Stimulated activated CD4-positive, alpha-beta T cell treated with anti-CD3 and anti-CD28 coated beads, TNF-alpha, amount 100 ng/mL, for 48 hours (primary cell): ENCODE measurements around the gene DGAT2L6.

ENCODE experiments used
- DNase-seq, 3 donors: peaks; one replicate each; pipeline ENCODE4 v3.0.0-alpha.2; 2020; ENCODE audit warnings: low read depth in 3 of 3

The DGAT2L6 gene

GRCh38 chrX:70176938-70177533, at the start of gene DGAT2L6:
Gene DGAT2L6 (plus strand): TSS chrX:70177483. CDS start chrX:70177583, 100 bp downstream.
- no peak for DNase-seq

GRCh38 chrX:70128071-70128470, 49.2 kb upstream of the DGAT2L6 start:
- DNase-seq, result no peak

GRCh38 chrX:70129816-70130215, 47.5 kb upstream of the DGAT2L6 start:
- DNase-seq, result no peak

GRCh38 chrX:70132224-70132623, 45.1 kb upstream of the DGAT2L6 start:
- no peak for DNase-seq

- DNase-seq, result peak in 1 of 3 donors; percentile 4
Observed at GRCh38 chrX:70132877-70133302, 44.4 kb upstream of the DGAT2L6 start.

- DNase-seq, result peak; percentile 44 to 64 (median 44)
Observed at GRCh38 chrX:70133303-70134115, 43.8 kb upstream of the DGAT2L6 start, which contains the start of gene IGBP1. Gene IGBP1 (plus strand): TSS chrX:70133447. CDS start chrX:70133948, 501 bp downstream.

- DNase-seq, result no peak
Observed at GRCh38 chrX:70134116-70134477, 43.2 kb upstream of the DGAT2L6 start.

- no peak for DNase-seq
Observed at GRCh38 chrX:70138622-70139021, 38.7 kb upstream of the DGAT2L6 start.

- DNase-seq, result no peak
Observed at GRCh38 chrX:70139736-70140135, 37.5 kb upstream of the DGAT2L6 start.

- no peak for DNase-seq
Observed at GRCh38 chrX:70141373-70141772, 35.9 kb upstream of the DGAT2L6 start.

- peak in 1 of 3 donors; percentile 8 for DNase-seq
Observed at GRCh38 chrX:70166601-70167590, 10.4 kb upstream of the DGAT2L6 start.

GRCh38 chrX:70168238-70169188, 8.8 kb upstream of the DGAT2L6 start:
- DNase-seq, result no peak

GRCh38 chrX:70169281-70169680, 8.0 kb upstream of the DGAT2L6 start:
- no peak for DNase-seq

- no peak for DNase-seq
Observed at GRCh38 chrX:70171624-70172023, 5.7 kb upstream of the DGAT2L6 start.

- no peak for DNase-seq
Observed at GRCh38 chrX:70172221-70172620, 5.1 kb upstream of the DGAT2L6 start.

- no peak for DNase-seq
Observed at GRCh38 chrX:70172964-70173363, 4.3 kb upstream of the DGAT2L6 start.

- DNase-seq, result no peak
Observed at GRCh38 chrX:70174754-70175153, 2.5 kb upstream of the DGAT2L6 start.

- DNase-seq, result no peak
Observed at GRCh38 chrX:70175338-70175737, 1.9 kb upstream of the DGAT2L6 start.

- no peak for DNase-seq
Observed at GRCh38 chrX:70183091-70183490, 5.8 kb downstream of the DGAT2L6 start.

GRCh38 chrX:70190225-70190624, 12.9 kb downstream of the DGAT2L6 start:
- DNase-seq, result no peak
